Activated gamma-delta T cell (primary cell): ENCODE results near the gene SDC1.

Experiments used
- DNase-seq: peaks from one replicate; lab custom pipeline; 2025; lab: John Stamatoyannopoulos, UW

SDC1 gene

DNA sequence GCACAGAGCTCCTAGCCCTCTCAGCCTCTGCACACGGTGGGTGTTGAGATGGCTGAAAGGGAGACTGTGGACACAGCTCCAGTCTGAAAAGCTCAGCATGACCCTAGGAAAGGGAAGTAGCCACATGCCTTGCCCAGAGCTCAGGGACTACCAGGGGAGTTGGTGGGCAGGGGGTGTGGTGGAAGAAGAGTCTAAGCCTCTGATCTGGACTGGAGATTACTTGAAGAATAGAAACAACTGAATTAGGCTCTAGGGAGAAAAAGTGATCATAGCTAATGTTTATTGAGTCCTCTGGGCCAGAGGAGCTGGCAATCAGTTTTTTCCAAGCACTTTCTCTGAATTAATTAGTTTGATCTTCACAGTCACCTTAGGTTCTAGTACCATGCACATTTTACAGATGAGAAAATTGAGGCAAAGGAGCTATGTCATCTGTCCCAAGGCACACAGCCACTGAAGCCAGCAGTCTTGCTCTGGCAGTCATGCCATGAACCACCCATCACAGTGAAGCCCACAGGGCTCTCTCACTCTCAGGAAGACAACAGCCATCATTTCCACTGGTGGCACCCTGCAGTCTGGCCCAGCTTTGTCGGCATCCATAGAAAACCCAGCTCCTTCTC lies 10.3 kb downstream of the SDC1 start:
- no peak for DNase-seq

DNA sequence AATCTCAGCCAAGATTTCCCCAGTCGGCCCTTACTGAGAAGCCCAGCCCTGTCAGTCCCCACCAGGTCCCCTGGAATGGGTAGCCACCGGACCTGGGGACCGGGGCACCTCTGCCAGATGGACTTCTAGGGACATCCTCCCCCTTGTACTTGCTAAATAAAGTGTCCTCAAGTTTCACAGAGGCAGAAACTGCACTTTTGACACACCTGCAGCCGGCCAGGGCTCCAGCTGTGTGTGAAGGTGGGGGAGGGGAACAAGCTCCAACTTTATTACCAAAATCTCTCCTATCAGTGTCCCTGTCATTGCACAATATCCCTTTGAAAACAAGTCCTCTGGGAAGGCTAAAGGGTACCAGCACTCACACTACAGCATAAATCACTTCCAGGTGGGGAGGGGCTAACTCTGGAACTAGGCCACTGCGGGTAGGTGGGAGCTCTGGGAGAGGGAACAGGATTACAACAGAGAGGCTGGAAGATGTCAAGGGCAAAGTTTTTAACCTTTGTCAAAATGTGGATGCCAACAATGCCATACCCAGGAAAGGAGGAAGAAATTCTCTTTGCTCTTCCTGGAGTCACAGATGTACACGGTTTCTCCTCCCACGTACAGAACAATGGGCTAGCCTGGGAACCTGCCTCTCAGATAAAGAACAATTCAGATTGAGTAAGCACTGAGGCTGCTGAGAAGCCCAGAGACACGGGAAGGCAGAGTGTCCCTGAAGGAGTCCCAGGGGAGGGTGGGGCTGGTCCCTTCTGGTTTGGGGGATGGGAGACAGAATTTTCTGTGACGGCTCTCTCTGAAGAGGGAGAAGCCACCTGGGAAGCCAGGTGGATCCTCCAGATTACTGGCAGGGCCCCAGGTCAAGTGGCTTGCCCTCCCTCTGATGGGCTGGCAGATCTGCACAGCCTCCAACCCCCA lies 11.0 kb downstream of the SDC1 start:
- no peak for DNase-seq

DNA sequence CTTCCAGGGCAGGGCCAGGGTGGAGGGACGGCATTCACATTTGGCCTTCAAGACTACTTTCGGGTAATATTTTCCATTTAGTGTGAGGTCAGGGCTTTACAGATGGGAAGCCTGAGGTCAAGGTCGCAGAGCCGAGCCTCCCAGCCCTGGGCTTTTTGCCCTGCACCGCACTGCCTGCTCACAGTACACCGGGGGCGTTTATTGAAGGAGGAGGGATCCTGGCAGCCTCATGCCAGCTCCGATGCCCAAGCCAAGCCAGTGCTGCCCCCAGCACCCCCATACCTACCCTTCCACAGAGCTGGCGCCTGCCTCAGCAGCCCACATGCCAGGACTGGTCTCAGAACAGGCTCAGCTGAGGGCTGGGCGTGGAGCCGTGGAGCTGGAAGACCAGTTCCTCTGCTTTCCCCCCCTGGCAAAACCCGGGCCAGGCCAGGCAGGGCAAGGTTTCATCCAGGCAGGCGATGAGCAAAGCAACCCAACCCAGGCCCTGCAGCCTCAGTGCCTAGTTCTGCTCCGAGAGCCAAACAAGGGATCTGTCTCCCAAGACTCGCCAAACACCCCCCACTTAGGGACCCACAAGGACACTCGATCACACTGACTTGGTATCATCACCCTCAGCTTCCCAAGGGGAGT lies 11.9 kb downstream of the SDC1 start:
- no peak for DNase-seq

DNA sequence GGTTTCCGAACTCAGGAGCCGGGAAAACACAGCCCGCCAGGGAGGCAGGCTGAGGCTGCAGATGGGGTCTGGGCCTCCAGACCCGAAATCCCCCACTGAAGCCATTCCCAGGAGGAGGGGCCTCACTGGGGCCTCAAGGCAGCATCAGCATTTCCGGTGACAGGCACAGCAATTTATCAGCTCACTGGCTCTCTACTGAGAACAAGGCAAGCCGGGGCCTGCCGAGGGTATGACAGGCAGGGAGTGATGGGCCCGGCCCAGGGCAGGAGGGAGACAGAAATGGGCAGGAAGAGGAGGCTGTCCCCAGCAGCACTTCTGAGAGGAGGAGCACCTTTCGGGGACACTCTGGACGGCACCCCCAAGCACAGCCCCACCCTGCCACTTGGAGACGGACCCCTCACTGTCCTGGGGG lies 12.5 kb downstream of the SDC1 start:
- DNase-seq: no peak

DNA sequence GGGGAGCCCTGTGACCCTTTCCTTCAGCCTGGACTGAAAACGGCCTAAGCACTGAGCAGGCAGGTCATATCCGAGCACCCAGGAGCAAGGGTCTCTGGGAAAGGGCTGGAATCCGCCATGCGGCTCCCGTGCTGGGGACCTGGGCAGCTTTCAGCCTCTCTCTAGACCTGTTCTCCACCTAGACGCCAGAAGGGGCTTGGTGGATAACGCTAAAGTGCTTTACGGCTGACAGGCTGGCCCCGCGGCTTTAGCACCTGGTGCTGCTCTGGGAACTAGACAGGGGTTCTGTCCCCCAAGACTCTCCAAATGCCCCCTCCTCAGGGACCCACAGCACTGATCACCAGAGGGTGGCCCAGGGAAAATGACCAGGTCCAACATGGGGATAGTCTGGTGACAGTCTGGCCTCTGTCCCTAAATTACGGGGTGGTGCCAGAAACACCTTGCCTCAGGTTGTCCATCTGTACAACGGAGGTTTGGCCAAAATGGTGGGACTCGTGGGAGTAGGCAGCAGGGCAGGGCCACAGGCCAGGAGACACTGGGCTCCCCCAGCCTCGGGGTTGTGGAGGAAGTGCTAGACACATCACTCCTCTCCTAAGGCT lies 13.0 kb downstream of the SDC1 start:
- DNase-seq: no peak

DNA sequence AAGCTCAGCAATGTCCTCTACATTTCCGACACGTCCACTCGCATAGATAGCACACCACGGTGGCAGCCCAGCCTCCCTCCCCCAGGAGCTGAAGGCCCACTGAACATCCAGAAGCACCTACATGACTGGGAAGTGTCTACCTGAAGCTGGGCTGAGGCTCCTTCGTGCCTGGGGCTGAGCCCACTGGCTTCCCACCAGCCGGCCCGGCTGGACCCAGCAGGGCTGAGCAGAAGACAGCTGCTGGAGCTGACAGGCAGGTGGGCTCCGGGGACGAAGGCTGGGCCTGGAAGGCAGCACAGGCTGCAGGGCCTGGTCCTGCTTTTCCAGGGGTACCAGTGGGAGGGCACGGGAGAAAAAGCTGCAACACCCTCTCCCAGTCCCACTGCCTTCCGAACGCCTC lies 13.5 kb downstream of the SDC1 start:
- DNase-seq: no peak

DNA sequence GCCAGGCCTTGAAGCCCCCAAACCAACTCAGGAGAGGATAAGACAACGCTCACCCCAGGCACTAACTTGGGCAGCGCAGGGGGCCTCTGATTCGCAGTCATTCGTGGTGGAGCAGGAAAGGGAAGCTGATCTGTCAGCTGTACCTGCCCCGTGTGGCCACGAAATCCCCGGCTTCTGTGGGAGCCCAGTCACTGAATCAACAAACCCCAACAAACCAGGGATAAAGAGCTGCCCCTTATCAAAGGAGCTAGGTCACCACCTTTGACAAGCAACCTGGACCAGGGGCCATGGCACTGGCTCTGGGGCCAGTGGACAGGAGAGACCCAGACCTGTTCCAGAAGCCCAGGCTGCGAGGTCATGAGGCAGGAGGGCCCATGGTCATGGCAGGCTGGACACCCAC lies 14.5 kb downstream of the SDC1 start:
- no peak for DNase-seq

DNA sequence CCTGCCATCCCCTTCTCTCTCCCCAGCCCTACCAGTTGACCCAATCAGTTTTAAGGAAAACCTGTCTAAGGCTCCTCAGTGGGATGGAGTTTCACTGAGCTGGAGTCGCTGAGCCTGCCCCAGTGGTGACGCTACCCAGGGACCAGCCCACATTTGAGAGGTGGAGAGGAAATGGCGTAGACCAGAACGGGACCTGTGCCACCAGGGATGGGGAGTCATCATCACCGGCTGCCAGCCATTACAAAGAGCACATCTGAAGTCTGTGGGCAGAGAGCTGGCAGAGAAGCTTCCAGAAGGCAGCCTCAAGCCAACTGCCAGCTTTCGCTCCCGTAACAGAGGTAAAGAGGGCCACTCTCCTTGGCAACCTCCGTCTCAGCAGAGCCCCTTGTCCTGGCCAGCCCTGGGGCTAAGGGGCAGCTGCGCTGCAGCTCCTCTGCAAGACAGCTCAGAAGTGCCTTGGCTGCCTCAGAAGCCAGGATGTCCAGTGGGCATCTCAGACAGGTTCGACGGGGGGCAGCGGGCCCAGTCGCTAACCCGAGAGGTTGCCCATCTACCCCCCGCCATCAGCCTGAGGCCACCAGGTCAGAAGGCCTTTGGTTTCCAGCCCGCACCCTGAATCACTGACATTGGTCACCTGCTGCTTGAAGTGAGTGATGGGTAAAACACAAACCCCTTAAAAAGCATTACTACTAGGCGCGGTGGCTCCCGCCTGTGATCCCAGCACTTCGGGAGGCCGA lies 15.4 kb downstream of the SDC1 start:
- no peak for DNase-seq

DNA sequence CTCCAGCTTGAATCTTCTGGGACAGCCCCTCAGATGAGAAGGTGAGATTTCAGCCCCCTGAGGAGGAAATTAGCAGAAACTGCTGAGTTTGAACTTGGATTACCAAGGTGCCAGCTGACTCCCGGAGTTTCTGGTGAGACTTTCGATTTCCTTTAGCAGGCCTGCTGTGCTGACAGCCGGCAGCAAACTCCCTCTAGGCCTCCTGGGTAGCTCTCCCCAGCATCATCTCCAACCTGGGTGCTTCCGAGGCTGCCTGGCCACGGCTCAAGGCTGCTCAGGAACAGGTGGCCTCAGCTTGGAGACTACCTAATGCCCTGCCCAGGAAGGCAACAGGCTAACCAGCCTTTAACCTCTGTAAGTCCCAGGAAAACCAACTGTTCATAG lies 16.5 kb downstream of the SDC1 start:
- DNase-seq: no peak

DNA sequence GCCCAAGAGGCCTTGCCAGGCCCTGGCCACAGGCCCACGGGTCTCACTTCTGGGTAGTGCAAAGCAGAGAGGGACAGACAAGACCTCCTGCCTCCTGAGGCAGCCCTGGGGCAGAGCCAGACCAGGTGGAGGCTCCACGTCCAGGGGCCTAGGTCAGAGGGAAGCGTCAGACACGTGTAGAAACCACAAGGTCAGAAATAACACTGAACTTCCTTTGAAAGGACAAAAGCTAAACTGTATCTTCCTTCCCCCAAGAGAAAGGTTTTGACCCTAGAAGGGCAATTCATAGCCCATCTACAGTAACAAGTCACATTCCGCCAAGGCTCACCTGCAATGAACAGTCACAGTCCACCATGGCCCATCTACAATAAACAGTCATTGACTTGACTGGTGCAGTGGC lies 17.9 kb downstream of the SDC1 start:
- DNase-seq: no peak

DNA sequence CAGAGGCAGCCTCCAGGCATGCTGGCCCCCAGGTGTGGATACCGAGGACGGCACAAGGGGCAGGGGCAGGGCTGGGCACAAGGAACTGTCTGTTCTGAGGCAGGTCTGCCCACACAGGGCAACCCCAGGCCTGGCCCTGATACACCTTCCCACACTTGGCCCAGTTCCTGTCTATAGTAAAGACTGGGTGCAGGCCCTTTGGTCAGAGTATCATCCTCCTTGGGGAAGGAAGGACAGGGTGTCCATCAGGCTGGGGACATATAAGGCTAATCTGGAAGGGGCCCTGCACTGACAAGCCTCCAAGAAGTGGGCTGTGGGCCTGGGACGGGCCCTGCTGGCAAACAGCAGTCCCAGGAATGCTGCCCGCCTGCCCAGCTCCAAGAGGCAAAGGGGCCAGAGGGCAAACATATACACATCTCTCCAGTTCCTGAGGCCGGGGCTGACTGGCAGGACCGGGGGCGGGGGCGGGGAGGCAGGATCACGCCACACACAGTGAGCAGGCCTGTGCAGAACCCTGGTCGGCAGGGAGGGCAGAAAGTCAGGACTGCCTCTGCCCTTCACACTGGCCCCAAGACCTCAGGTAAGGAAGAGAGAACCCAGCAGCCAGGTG lies 18.9 kb downstream of the SDC1 start:
- DNase-seq: no peak

DNA sequence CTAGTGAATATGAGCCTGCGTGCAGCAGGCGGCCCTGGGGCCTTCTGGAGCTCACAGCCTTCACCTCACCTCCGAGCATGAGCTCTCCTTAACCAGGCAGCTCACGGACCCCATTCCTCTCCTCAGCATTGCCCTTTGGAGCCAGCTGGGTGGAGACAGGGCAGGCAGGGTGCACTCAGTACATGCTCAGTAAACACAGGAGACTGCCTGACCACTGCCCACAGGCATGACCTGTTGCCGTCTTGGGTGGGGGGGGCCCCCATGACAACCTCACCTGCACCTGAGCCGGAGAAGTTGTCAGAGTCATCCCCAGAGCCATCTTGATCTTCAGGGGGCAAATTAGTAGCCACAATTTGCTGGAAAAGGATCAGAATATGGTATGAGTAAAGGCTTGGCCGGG lies 19.9 kb downstream of the SDC1 start:
- DNase-seq: no peak

DNA sequence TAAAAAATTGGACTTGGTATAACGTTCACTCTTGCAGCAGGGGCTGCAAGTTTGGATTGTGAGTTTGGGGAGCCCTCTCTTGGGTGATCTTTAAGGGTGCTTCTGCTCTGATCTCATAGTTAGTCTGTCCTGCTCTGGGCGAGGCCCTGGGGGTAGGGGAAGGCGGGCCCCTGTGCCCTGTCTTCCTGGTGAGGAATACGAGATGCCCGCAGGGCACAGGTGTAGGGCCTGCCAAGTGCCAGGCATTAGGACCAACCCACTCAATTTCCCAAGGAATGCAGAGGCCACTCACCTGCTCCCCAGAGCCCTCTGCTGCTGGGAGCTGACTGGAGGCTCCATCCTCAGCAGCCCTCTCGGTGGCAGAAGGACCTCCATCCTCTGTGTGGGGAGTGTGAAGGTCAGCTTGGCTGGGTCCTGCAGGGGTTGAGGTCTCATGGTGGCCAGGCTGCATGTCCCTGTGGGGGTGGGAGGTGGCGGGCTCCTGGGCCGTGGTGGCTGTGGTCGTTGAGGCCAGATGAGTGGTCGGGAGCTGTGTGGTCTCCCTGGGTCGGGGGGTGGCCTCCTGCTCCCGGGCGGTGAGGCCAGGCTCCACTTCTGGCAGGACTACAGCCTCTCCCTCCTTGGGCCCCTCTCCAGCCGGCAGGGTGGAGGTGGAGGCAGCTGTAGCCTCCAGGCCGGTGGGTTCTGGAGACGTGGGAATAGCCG lies 21.3 kb downstream of the SDC1 start:
- no peak for DNase-seq

DNA sequence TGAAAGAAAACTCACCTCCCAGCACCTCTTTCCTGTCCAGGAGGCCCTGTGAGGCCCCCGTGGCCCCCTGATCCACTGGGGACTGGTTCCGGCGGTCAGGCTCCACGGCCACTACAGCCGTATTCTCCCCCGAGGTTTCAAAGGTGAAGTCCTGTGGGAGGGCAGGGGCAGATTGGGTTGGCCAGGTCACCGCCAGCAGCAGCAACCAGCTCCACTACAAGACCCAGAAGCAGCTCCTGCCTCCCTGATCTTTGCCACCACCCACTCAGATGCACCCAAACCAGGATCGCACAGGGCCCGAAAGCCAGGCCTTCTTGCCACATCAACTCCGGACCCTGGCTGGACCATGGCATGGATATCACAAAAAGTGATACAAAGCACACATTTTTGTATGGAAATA lies 21.9 kb downstream of the SDC1 start:
- DNase-seq: no peak

DNA sequence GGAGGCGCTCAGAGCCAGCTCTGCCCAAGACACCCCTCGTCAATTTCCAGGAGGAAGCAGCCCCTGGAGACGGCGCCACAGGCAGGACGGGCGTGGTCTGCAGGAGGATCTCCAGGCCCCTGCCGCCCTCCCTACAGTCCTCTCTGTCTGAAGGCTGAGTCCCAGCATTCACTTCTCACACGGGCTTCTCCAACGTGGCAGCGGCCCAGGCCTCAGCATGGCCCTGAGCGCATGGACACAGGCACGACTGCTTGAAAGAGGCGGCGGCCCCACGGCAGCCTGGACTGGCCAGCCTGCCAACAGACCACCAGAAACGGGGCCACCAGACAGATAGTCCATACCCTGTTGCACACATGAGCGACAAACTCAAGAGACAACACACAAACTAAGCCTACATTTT lies 23.3 kb downstream of the SDC1 start:
- DNase-seq: no peak

DNA sequence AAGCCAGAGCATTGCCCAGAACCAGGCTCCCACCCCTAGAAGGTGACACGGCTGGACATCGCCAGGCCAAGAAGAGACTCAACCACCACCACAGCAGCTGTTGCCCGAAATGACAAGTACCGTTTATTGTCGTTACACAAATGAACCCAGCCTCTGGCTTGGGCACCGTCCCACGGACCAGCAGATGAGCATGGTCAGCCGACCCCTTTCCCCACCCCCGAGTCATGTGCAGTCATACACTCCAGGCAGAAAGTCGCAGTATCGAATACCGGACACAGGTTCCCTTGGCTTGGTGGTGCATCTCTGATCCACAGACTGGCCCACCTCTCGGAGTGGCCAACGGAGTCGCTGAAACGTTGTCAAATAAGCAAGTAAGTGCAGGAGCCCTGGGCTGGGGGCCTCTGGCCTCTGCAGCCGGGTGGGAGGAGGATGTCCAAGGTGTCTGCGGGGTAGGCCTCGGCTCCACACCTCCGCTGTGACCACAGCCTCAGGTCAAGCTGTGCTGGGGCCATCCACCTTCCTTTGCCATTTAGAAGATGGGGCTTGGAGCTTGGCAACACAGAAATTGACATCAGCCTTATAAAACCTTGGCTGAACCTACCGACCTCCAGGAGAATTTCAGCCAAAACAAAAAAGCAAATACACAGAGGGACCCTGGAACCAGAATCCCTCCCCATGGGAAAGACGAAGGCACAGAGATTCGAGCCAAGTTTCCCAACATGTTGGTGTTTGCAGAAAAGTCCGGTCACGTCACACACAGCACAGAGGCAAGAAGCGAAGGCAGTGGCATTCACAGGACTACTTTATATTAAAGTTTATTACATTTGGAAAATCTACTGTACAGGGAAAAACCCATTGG lies 24.0 kb downstream of the SDC1 start:
- DNase-seq: no peak

DNA sequence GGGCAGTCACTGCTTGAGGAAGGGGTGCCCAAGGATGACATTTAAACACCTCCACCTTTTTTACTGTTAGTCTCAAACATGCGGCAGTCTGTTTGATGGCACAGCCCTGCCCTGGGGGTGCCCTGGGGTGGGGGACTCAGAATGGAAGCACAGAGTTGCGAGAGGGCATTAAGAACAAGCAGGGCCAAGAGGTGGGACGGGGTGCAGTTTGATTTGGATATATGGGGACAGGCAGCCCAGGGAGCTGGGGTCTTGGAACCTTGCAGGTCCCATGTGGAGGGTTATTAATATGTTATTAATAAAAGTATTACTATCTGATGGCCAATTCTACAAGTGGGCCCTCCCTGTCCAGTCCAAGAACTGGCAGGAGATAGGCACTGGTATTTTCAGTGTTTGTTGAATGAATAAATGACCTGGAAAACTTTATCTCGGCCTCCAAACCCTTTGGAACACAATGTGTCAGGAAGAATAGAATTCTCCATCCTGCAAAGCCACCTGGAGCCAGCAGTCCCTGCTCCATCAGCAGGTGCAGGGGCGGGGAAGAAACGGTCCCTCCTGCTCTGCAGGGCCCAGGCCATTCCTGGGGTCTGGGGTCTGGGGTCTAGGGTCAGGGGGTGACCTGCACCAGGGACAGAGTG lies 25.2 kb downstream of the SDC1 start:
- no peak for DNase-seq

DNA sequence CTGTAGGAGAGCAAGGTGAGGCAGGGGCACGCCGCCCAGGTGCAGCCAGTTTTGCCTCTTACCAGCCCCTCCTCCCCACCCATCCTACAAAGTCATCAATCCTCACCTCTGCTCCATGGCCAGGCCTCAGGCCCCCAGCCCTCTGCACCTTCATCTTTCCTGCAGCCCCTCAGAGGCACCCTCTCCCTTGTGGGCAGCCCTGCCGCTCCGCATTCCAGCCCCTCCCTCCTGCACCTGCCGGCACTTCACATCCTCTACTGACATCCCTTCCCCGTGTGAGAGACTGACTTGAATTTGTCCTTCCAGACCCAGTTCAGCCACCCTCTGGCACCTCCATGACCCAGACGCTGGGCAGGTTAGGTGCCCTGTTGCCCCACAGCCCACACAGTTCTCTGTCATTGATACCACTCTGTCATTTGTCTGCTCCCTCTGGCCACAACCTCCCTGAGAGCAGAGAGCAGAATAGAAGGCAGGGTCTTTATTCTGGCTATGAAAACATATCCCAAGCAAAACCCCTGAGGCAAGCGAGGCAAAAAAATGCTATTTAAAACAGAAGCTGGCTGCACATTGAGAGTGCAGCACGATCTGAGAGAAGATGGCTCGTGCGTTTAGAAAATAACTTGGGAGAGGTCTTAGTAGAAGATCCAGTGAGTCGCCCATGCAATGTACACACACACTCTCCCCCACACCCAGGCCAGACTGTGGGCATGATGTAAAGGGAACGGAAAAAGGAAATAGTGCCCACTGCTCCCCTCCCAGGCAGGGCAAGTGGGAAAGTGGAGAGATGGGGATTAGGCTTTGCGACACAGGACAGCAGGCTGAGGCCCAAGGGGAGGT lies 25.9 kb downstream of the SDC1 start:
- no peak for DNase-seq

DNA sequence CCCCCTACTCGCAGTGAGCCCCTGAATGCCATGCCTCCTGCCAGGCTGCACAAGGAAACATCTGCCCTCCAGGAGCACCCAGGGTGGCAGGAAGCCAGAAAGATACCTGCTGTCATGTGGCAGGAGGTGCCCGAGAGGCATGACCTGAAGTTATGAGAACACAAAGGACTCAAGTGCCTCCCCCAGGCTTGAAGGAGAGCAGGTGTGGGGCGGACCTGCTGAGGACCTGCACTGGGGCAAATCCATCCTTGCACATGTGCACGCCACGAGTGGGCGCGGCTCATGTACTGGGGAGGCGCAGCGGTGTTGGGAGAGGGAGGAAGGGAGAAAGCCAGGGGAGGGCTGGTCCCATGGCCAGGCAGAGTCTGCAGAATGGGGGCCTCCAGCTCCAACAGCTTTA lies 26.9 kb downstream of the SDC1 start:
- no peak for DNase-seq
